Neuronal stem cell (in vitro differentiated cells): ENCODE results near the gene AQP2.

Experiments
- DNase-seq: peaks from one replicate; pipeline ENCODE4 v3.0.0-alpha.2; 2013; ENCODE audit warnings: low spot score
- H2AFZ ChIP-seq: one replicate; pipeline ENCODE4 v1.6.1; 2013; ENCODE audit warnings: mild to moderate bottlenecking, low read length, inconsistent platforms
- H2AK5ac ChIP-seq: 2 replicates; pipeline ENCODE4 v1.6.1; 2013; ENCODE audit warnings: low read depth, mild to moderate bottlenecking, inconsistent platforms, low read length, moderate library complexity, mixed read lengths
- H2BK120ac ChIP-seq: 2 replicates; pipeline ENCODE4 v1.6.1; 2013; ENCODE audit warnings: low read depth, mild to moderate bottlenecking, inconsistent platforms, low read length, moderate library complexity, mixed read lengths
- H2BK12ac ChIP-seq: one replicate; pipeline ENCODE4 v1.6.1; 2013; ENCODE audit warnings: low read length, inconsistent platforms
- H2BK15ac ChIP-seq: 2 replicates; pipeline ENCODE4 v1.6.1; 2013; ENCODE audit warnings: mild to moderate bottlenecking, low read length, inconsistent platforms, mixed read lengths
- H2BK5ac ChIP-seq: one replicate; pipeline ENCODE4 v1.6.1; 2013; ENCODE audit warnings: inconsistent platforms, mild to moderate bottlenecking, low read length, moderate library complexity
- H3K14ac ChIP-seq: one replicate; pipeline ENCODE4 v1.6.1; 2013; ENCODE audit warnings: low read length, inconsistent platforms
- H3K18ac ChIP-seq: 2 replicates; pipeline ENCODE4 v1.6.1; 2013; ENCODE audit warnings: low read length, inconsistent platforms
- H3K23ac ChIP-seq: 2 replicates; pipeline ENCODE4 v1.6.1; 2013; ENCODE audit warnings: low read depth, mild to moderate bottlenecking, mixed read lengths, low read length, inconsistent platforms; ENCODE audit not compliant: poor library complexity
- H3K27ac ChIP-seq: replicated peaks from 3 replicates; pipeline ENCODE4 v1.5.1; 2013; ENCODE audit warnings: low read length, inconsistent platforms
- H3K27me3 ChIP-seq, 3 experiments: 2 replicates each; pipeline ENCODE4 v1.6.1; 2013; ENCODE audit warnings: low read length in 3 of 3, mild to moderate bottlenecking in 2 of 3, inconsistent platforms in 1 of 3, low read depth in 1 of 3, mixed read lengths in 1 of 3, moderate library complexity in 1 of 3; ENCODE audit not compliant: control insufficient read depth in 3 of 3, insufficient read depth in 3 of 3
- H3K36me3 ChIP-seq, 2 donors: replicated peaks in 1 of 2; 2 replicates each; pipeline ENCODE4 v1.6.1; 2013; ENCODE audit warnings: low read length in 2 of 2; ENCODE audit not compliant: control insufficient read depth in 2 of 2, insufficient read depth in 2 of 2
- H3K4ac ChIP-seq: 2 replicates; pipeline ENCODE4 v1.6.1; 2013; ENCODE audit warnings: inconsistent platforms, mild to moderate bottlenecking, low read length, moderate library complexity
- H3K4me1 ChIP-seq, 2 donors: 1 replicate in 1 of 2; 2 replicates in 1 of 2; pipeline ENCODE4 v1.6.1; 2013; ENCODE audit warnings: low read length in 2 of 2, low read depth in 1 of 2; ENCODE audit not compliant: control insufficient read depth in 2 of 2, insufficient read depth in 1 of 2
- H3K4me2 ChIP-seq: one replicate; pipeline ENCODE4 v1.6.1; 2013; ENCODE audit warnings: mild to moderate bottlenecking, low read length, inconsistent platforms; ENCODE audit not compliant: insufficient read depth, poor library complexity, severe bottlenecking
- H3K4me3 ChIP-seq, 2 donors: 2 replicates each; pipeline ENCODE4 v1.5.1; 2013; ENCODE audit warnings: low read length in 2 of 2, mild to moderate bottlenecking in 2 of 2, inconsistent platforms in 1 of 2, moderate library complexity in 1 of 2
- H3K79me1 ChIP-seq: one replicate; pipeline ENCODE4 v1.6.1; 2013; ENCODE audit warnings: low read depth, mild to moderate bottlenecking, inconsistent platforms, low read length, moderate library complexity
- H3K9ac ChIP-seq: one replicate; pipeline ENCODE4 v1.6.1; 2013; ENCODE audit warnings: mild to moderate bottlenecking, low read depth, low read length, inconsistent platforms; ENCODE audit not compliant: poor library complexity
- H3K9me3 ChIP-seq, 2 donors: replicated peaks in 1 of 2; 2 replicates each; pipeline versions ENCODE3 to v1.6.1; 2013; ENCODE audit warnings: low read length in 2 of 2, mild to moderate bottlenecking in 2 of 2, inconsistent platforms in 1 of 2, low read depth in 1 of 2, mixed read lengths in 1 of 2, moderate library complexity in 1 of 2; ENCODE audit not compliant: control insufficient read depth in 2 of 2, insufficient read depth in 1 of 2
- H4K8ac ChIP-seq: one replicate; pipeline ENCODE4 v1.6.1; 2013; ENCODE audit warnings: low read depth, mild to moderate bottlenecking, inconsistent platforms, low read length, moderate library complexity
- H4K91ac ChIP-seq: one replicate; pipeline ENCODE4 v1.6.1; 2013; ENCODE audit warnings: low read length, low read depth, mild to moderate bottlenecking, inconsistent platforms; ENCODE audit not compliant: poor library complexity
- WGBS, 2 donors: extraction: QIAGEN DNeasy Blood & Tissue Kit; methylation state at CpG; one replicate each; pipeline ENCODE4 v1.1.7; 2013; ENCODE audit warnings: missing lambda C conversion rate in 2 of 2, mixed read lengths in 1 of 2; ENCODE audit not compliant: insufficient read length in 2 of 2, insufficient replicate concordance in 1 of 2; ENCODE audit errors: extremely low coverage in 2 of 2; 5-methylcytosine and 5-hydroxymethylcytosine counted together

AQP2 gene

DNA sequence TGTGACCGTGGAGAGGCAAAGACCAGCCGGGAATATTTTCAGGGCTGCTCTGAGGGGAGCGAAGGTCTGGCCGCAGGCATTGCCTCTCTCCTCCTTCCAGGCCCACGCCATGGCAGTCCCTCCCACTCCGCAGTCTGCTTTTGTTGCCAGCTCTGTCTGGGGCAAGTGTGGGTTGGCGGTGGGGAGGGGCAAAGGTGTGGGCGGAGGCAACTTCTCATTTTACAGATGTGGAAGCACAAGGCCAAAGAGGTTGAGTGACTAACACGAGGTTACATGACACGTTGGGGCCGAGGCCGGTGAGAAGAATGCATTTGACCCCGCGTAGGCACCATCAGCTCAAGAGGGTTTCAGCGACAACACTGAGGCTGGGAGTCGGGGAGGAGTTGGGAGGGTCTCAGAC is 40.7 kb upstream of the AQP2 start:
- Histone ChIP-seq H2BK15ac (peak overlapping the region; percentile 40), H3K27me3 (peaks cover 0 to 29% (median 0%) of the 10 kb centered on the region in 3 experiments), H3K4me3 (peak overlapping the region in 1 of 2 donors; percentile 3), H3K9ac (peak overlapping the region; percentile 57), H3K4me1 (peaks cover 13 to 22% of the 10 kb centered on the region in 2 donors), H3K23ac (no peak overlapping the region), H3K79me1 (no peaks in the 10 kb centered on the region), H3K4me2 (no peak overlapping the region), H4K8ac (no peak overlapping the region), H3K18ac (peak overlapping the region; percentile 94), H3K27ac (peak overlapping the region; percentile 50), H2BK120ac (peak overlapping the region; percentile 4), H4K91ac (peak overlapping the region; percentile 79), H3K4ac (no peak overlapping the region), H2AFZ (peak overlapping the region; percentile 88), H2BK12ac (peak overlapping the region; percentile 87), H3K36me3 (no peaks in the 10 kb centered on the region), H2BK5ac (no peak overlapping the region), H3K9me3 (no peaks in the 10 kb centered on the region), H3K14ac (peak overlapping the region; percentile 32), H2AK5ac (peak overlapping the region; percentile 72)
- WGBS, 2 donors, result no CpG with 5 or more reads among the region's 16 CpGs
- peak; percentile 49 for DNase-seq

DNA sequence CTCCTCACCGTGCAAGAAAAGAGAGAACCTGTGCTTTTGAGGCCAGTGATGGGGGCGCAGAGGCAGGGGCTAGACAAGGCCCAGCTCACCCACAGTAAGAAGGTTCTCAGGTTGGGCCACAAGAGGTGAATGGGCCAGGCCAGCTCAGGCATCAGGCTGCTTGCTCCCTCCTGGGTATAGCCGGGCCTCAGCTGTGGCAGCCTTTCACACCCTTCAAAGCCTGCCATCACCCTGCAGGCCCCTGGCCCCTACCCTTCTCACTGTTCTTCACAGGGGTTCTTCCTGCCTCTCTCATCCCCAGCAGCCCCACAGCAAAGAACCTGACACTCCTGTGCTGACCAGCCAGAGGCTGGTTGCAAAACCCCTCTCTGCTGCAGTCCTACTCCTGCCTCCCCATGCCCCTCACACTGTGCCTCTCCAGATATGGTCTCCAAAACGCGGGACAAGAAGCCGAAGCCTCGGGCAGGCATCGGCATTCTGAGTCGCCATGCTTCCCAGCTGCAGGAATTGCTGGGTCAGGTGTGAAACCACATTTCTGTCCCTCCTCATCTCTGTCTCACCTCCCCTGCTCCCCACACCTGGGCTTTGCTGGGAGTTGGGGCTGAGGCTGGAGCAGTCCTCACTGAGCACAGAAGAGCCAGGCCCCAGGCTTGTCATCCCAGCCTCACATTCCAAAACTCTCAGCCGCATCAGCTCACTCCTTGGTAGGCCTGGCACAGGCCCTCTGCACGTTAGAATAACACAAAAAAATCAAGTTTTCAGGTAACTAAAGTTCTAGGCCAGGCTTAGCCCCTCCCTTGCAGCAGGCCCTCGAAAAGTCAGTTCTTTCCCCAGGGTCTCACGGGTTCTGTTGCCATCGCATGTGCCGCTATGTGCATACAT is 40.0 kb upstream of the AQP2 start:
- H3K9ac ChIP-seq, result no peak overlapping the region
- H3K27ac ChIP-seq, result no peak overlapping the region
- H3K36me3 ChIP-seq, result no peaks in the 10 kb centered on the region
- H4K8ac ChIP-seq, result no peak overlapping the region
- peak overlapping the region; percentile 88 for H2AFZ ChIP-seq
- no peaks in the 10 kb centered on the region for H3K79me1 ChIP-seq
- peaks cover 13 to 22% of the 10 kb centered on the region in 2 donors for H3K4me1 ChIP-seq
- H3K4ac ChIP-seq, result no peak overlapping the region
- no peak overlapping the region for H2BK5ac ChIP-seq
- H2BK120ac ChIP-seq, result peak overlapping the region; percentile 4
- peaks cover 0 to 25% (median 0%) of the 10 kb centered on the region in 3 experiments for H3K27me3 ChIP-seq
- DNase-seq, result no peak
- H2BK12ac ChIP-seq, result peak overlapping the region; percentile 77
- no peaks in the 10 kb centered on the region for H3K9me3 ChIP-seq
- peak overlapping the region; percentile 38 for H3K18ac ChIP-seq
- no CpG with 5 or more reads among the region's 15 CpGs for WGBS, 2 donors
- no peak overlapping the region for H4K91ac ChIP-seq
- H3K4me3 ChIP-seq, result no peak overlapping the region
- peak overlapping the region; percentile 2 for H2AK5ac ChIP-seq
- H3K4me2 ChIP-seq, result no peak overlapping the region
- H3K14ac ChIP-seq, result peak overlapping the region; percentile 17
- no peak overlapping the region for H2BK15ac ChIP-seq
- no peak overlapping the region for H3K23ac ChIP-seq

DNA sequence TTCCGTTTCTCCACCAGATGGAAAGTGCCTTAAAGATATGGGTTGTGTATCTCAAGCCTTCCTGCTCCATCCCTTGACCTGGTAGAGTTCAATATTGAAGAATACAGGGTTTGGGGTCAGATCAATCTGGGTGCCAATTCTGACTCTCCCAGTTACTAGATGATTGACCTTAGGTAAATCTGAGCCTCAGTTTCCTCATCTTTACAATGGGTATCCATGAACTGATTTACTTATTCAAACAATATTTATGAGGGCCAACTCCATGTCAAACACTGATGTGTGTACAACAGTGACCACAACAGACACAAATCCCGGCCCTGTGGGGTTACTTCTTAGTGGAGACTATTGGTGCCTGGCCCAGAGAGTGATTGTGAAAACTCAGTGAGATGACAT is 39.3 kb upstream of the AQP2 start:
- no peak overlapping the region for H3K18ac ChIP-seq
- H3K4me3 ChIP-seq, result no peak overlapping the region
- H3K9me3 ChIP-seq, result no peaks in the 10 kb centered on the region
- H3K23ac ChIP-seq, result no peak overlapping the region
- H4K91ac ChIP-seq, result no peak overlapping the region
- no peak overlapping the region for H2BK12ac ChIP-seq
- no peak overlapping the region for H3K14ac ChIP-seq
- H2AFZ ChIP-seq, result no peak overlapping the region
- peaks cover 0 to 22% (median 0%) of the 10 kb centered on the region in 3 experiments for H3K27me3 ChIP-seq
- H3K79me1 ChIP-seq, result no peaks in the 10 kb centered on the region
- no peak overlapping the region for H2BK15ac ChIP-seq
- H3K36me3 ChIP-seq, result no peaks in the 10 kb centered on the region
- H2BK120ac ChIP-seq, result no peak overlapping the region
- no peak for DNase-seq
- no peak overlapping the region for H3K4ac ChIP-seq
- no peak overlapping the region for H3K27ac ChIP-seq
- H2BK5ac ChIP-seq, result no peak overlapping the region
- peaks cover 13 to 22% of the 10 kb centered on the region in 2 donors for H3K4me1 ChIP-seq
- H3K9ac ChIP-seq, result no peak overlapping the region
- WGBS, 2 donors, result no CpG with 5 or more reads among the region's 2 CpGs
- H3K4me2 ChIP-seq, result no peak overlapping the region
- H4K8ac ChIP-seq, result no peak overlapping the region
- H2AK5ac ChIP-seq, result no peak overlapping the region
